Rectal smooth muscle tissue (tissue), 1 donor: ENCODE results near the gene FSTL4.
"Not testable (repeated sequence)": the region's sequence is repeated elsewhere in the genome, so short reads cannot be mapped to it uniquely, and the experiment has no call there.

Experiments used
- H3K27ac ChIP-seq: one replicate; pipeline ENCODE4 v1.7.0; 2013; ENCODE audit warnings: low read depth, low read length, inconsistent platforms
- H3K27me3 ChIP-seq: one replicate; pipeline ENCODE4 v1.7.0; 2013; ENCODE audit warnings: low read length; ENCODE audit not compliant: control insufficient read depth, insufficient read depth
- H3K36me3 ChIP-seq: one replicate; pipeline ENCODE4 v1.7.0; 2013; ENCODE audit warnings: low read length; ENCODE audit not compliant: control insufficient read depth, insufficient read depth
- H3K4me1 ChIP-seq: one replicate; pipeline ENCODE4 v1.7.0; 2013; ENCODE audit warnings: low read length; ENCODE audit not compliant: control insufficient read depth, insufficient read depth
- H3K4me3 ChIP-seq: one replicate; pipeline ENCODE4 v1.7.0; 2013; ENCODE audit warnings: low read length
- H3K9ac ChIP-seq: one replicate; pipeline ENCODE4 v1.7.0; 2013; ENCODE audit warnings: low read length

The FSTL4 gene

GRCh38 chr5:133395207-133395606 is 217.1 kb downstream of the FSTL4 start:
- H3K27me3 ChIP-seq, H3K9ac ChIP-seq, H3K36me3 ChIP-seq, H3K27ac ChIP-seq, H3K4me1 ChIP-seq, H3K4me3 ChIP-seq: not testable (repeated sequence)

DNA sequence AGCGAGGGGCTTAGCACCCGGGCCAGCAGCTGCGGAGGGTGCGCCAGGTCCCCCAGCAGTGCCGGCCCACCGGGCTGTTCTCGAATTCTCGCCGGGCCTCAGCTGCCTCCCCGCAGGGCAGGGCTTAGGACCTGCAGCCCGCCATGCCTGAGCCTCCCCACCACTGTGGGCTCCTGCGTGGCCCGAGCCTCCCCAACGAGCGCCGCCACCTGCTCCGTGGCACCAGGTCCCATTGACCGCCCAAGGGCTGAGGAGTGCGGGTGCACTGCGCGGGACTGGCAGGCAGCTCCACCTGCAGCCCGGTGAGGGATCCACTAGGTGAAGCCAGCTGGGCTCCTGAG is 217.9 kb downstream of the FSTL4 start:
- not testable (repeated sequence) for H3K36me3 ChIP-seq, H3K27me3 ChIP-seq, H3K4me3 ChIP-seq, H3K4me1 ChIP-seq, H3K27ac ChIP-seq, H3K9ac ChIP-seq

GRCh38 chr5:133393776-133394476 is 218.4 kb downstream of the FSTL4 start:
- H3K27me3 ChIP-seq = no peaks in the 10 kb centered on the region
- H3K27ac ChIP-seq = no peak overlapping the region
- no peak overlapping the region for H3K9ac ChIP-seq
- H3K4me3 ChIP-seq = no peak overlapping the region
- no peaks in the 10 kb centered on the region for H3K4me1 ChIP-seq
- no peaks in the 10 kb centered on the region for H3K36me3 ChIP-seq

- Histone ChIP-seq H3K9ac (no peak overlapping the region), H3K4me3 (no peak overlapping the region), H3K4me1 (no peaks in the 10 kb centered on the region), H3K27ac (no peak overlapping the region), H3K36me3 (no peaks in the 10 kb centered on the region), H3K27me3 (no peaks in the 10 kb centered on the region)
These were observed 219.9 kb downstream of the FSTL4 start for GRCh38 chr5:133392448-133392847.

GRCh38 chr5:133391354-133392136 is 220.8 kb downstream of the FSTL4 start:
- no peak overlapping the region for H3K4me3 ChIP-seq
- H3K4me1 ChIP-seq = no peaks in the 10 kb centered on the region
- H3K27me3 ChIP-seq = no peaks in the 10 kb centered on the region
- H3K9ac ChIP-seq = no peak overlapping the region
- no peak overlapping the region for H3K27ac ChIP-seq
- no peaks in the 10 kb centered on the region for H3K36me3 ChIP-seq

- Histone ChIP-seq H3K27me3 (no peaks in the 10 kb centered on the region), H3K9ac (no peak overlapping the region), H3K27ac (no peak overlapping the region), H3K4me3 (no peak overlapping the region), H3K36me3 (no peaks in the 10 kb centered on the region), H3K4me1 (no peaks in the 10 kb centered on the region)
These were observed 221.7 kb downstream of the FSTL4 start for GRCh38 chr5:133390416-133391353.

DNA sequence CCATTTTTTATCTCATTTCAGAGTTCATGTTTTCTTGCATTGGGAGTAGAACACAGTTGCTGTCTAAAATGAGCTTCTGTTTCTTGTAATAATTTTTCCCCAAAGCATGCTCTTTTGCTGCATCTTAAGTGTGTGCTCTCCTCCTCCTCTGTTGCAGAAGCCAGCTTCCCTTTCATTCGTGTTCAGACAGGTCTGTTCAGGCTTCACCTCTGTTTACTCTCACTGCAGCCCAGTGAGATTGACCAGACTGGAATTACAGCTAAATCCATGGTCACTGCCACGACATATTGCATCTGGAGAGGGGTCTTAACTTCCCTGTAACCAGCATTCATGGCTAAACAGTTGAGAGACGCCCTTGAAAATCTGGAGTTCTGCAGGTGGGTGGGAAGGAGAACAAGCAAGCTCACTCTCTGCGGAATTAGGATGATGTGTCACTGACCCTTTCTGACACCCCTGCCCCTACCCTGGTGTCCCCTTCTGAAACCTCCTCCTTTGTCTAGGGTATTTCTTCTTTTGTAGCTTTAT is 223.2 kb downstream of the FSTL4 start:
- Histone ChIP-seq H3K36me3 (no peaks in the 10 kb centered on the region), H3K27ac (no peak overlapping the region), H3K4me3 (no peak overlapping the region), H3K4me1 (no peaks in the 10 kb centered on the region), H3K9ac (no peak overlapping the region), H3K27me3 (no peaks in the 10 kb centered on the region)

DNA sequence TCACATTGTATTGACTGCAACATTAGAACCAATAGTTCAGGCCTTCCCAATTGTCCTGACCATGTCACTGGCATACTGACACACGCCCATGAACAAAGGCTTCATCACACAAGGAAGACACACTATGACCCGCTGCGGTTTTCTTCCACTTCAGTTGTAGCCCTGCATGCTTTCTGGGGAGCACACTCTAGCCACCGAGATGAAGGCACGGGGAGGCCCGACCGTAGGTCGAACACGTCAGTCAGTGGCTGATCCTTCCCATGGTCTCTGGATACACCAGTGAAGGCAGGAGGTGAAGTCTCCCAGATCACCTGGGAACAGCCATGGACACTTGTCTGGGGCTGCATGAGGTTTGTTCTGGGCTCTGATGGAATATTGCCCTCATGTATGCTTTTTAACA is 224.7 kb downstream of the FSTL4 start:
- Histone ChIP-seq H3K9ac (no peak overlapping the region), H3K4me1 (no peaks in the 10 kb centered on the region), H3K36me3 (no peaks in the 10 kb centered on the region), H3K4me3 (no peak overlapping the region), H3K27ac (no peak overlapping the region), H3K27me3 (no peaks in the 10 kb centered on the region)

- Histone ChIP-seq H3K4me1 (no peaks in the 10 kb centered on the region), H3K36me3 (no peaks in the 10 kb centered on the region), H3K4me3 (no peak overlapping the region)
These were observed 225.2 kb downstream of the FSTL4 start for GRCh38 chr5:133387091-133387490.

DNA sequence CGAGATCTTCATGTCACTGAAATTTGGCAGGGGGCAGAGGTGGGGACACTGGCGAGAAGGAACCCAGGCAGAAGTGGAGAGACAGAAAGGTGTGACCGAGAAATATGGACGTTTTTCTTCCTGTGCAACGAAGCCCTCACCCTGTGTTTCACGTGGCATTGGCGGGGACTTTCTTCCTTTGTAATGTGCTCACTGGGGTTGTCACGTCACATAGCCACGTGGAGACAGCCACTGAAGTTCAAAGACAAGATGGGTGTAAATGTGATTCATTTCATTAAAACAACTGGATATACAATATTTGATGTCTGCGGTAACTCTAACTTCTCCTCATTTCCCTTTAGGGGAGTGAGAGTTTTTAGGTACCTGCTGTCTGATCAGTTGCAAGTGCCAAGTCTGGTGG is 225.7 kb downstream of the FSTL4 start:
- H3K27ac ChIP-seq = no peak overlapping the region

More at GRCh38 chr5:133387091-133387490, 225.2 kb downstream of the FSTL4 start:
- Histone ChIP-seq H3K27me3 (no peaks in the 10 kb centered on the region), H3K9ac (no peak overlapping the region), H3K27ac (no peak overlapping the region)

GRCh38 chr5:133385346-133385745 is 227.0 kb downstream of the FSTL4 start:
- Histone ChIP-seq H3K27me3 (no peaks in the 10 kb centered on the region), H3K27ac (no peak overlapping the region), H3K36me3 (no peaks in the 10 kb centered on the region)

More for the DNA sequence above, 225.7 kb downstream of the FSTL4 start:
- Histone ChIP-seq H3K4me3 (no peak overlapping the region), H3K4me1 (no peaks in the 10 kb centered on the region), H3K9ac (no peak overlapping the region), H3K36me3 (no peaks in the 10 kb centered on the region), H3K27me3 (no peaks in the 10 kb centered on the region)

DNA sequence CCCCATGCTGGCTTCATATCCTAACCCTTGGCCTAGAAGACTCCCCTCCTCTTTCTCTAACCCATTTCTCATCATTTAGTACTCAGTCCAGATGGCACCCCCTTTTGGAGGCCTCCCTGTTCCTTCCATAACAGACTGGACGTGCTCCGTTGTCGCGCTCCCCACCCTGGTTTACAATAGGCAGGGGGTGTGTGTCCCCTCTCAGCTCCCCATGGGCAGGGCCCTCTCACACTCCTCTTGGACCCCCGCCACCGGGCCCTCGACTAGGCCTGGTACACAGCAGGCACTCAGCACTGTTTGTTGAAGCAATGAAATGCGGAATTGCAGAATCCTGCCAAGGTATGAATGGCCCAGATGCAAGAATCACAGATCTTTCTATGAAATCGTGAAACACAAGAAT is 227.4 kb downstream of the FSTL4 start:
- no peaks in the 10 kb centered on the region for H3K36me3 ChIP-seq
- no peak overlapping the region for H3K4me3 ChIP-seq
- no peak overlapping the region for H3K9ac ChIP-seq
- no peaks in the 10 kb centered on the region for H3K27me3 ChIP-seq
- no peaks in the 10 kb centered on the region for H3K4me1 ChIP-seq
- H3K27ac ChIP-seq = no peak overlapping the region

More at GRCh38 chr5:133385346-133385745, 227.0 kb downstream of the FSTL4 start:
- Histone ChIP-seq H3K4me3 (no peak overlapping the region), H3K9ac (no peak overlapping the region), H3K4me1 (no peaks in the 10 kb centered on the region)
